HT1080 (cell line): ENCODE measurements around the gene TUBGCP6. TPM values are rescaled to one million over a fixed set of nuclear protein-coding genes. Genes with fewer than 3 reads are reported as not detected.
A peak's percentile ranks its signal among the peaks of the same experiment; 100 is the strongest.

Experiments
- DNase-seq: peaks from one replicate; pipeline ENCODE4 v3.0.0-alpha.2; 2015; ENCODE audit warnings: low read depth
- total RNA-seq: library from RNA; depleted of rRNA; stranded (reverse); fragments of >200 nt; shearing (Covaris generic); gene quantifications from 2 replicates; pipeline ENCODE4 v1.2.3, GENCODE V29; 2014

TUBGCP6 gene
- total RNA-seq, 1 experiment from 2014 or later: 13.1 TPM

- DNase-seq: no peak
These were observed 22.2 kb upstream of the TUBGCP6 start for GRCh38 chr22:50266994-50267393.

- no peak for DNase-seq
These were observed 20.3 kb upstream of the TUBGCP6 start for GRCh38 chr22:50264946-50265669.

- DNase-seq: no peak
These were observed 19.4 kb upstream of the TUBGCP6 start for GRCh38 chr22:50264104-50264745.

- DNase-seq: no peak
These were observed 18.3 kb upstream of the TUBGCP6 start for GRCh38 chr22:50262973-50263617.

- peak; percentile 44 for DNase-seq
These were observed 17.7 kb upstream of the TUBGCP6 start for GRCh38 chr22:50262460-50262911.

- no peak for DNase-seq
These were observed 17.0 kb upstream of the TUBGCP6 start, which contains the start of gene MAPK12 for GRCh38 chr22:50261615-50262459. Gene MAPK12 (minus strand): TSS chr22:50261683. CDS start chr22:50261509, 174 bp downstream.

GRCh38 chr22:50260801-50261614, 16.2 kb upstream of the TUBGCP6 start:
- DNase-seq: peak; percentile 42

GRCh38 chr22:50260434-50260800, 15.6 kb upstream of the TUBGCP6 start:
- no peak for DNase-seq

GRCh38 chr22:50259302-50259701, 14.5 kb upstream of the TUBGCP6 start:
- DNase-seq: no peak

- DNase-seq: no peak
These were observed 13.8 kb upstream of the TUBGCP6 start for GRCh38 chr22:50258361-50259292.

- no peak for DNase-seq
These were observed 12.9 kb upstream of the TUBGCP6 start for GRCh38 chr22:50257451-50258360.

- no peak for DNase-seq
These were observed 12.2 kb upstream of the TUBGCP6 start for GRCh38 chr22:50257041-50257440.

GRCh38 chr22:50256258-50256862, 11.5 kb upstream of the TUBGCP6 start:
- no peak for DNase-seq

- no peak for DNase-seq
These were observed 10.8 kb upstream of the TUBGCP6 start for GRCh38 chr22:50255607-50256006.

- no peak for DNase-seq
These were observed 10.3 kb upstream of the TUBGCP6 start for GRCh38 chr22:50255099-50255498.

- no peak for DNase-seq
These were observed 9.1 kb upstream of the TUBGCP6 start for GRCh38 chr22:50253941-50254340.

- DNase-seq: no peak
These were observed 8.5 kb upstream of the TUBGCP6 start for GRCh38 chr22:50253046-50253915.
